ENCODE results near the gene SLCO6A1.
"Not testable (repeated sequence)": the region's sequence is repeated elsewhere in the genome, so short reads cannot be mapped to it uniquely, and the experiment has no call there.

SLCO6A1 gene, protein sequence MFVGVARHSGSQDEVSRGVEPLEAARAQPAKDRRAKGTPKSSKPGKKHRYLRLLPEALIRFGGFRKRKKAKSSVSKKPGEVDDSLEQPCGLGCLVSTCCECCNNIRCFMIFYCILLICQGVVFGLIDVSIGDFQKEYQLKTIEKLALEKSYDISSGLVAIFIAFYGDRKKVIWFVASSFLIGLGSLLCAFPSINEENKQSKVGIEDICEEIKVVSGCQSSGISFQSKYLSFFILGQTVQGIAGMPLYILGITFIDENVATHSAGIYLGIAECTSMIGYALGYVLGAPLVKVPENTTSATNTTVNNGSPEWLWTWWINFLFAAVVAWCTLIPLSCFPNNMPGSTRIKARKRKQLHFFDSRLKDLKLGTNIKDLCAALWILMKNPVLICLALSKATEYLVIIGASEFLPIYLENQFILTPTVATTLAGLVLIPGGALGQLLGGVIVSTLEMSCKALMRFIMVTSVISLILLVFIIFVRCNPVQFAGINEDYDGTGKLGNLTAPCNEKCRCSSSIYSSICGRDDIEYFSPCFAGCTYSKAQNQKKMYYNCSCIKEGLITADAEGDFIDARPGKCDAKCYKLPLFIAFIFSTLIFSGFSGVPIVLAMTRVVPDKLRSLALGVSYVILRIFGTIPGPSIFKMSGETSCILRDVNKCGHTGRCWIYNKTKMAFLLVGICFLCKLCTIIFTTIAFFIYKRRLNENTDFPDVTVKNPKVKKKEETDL

DNA sequence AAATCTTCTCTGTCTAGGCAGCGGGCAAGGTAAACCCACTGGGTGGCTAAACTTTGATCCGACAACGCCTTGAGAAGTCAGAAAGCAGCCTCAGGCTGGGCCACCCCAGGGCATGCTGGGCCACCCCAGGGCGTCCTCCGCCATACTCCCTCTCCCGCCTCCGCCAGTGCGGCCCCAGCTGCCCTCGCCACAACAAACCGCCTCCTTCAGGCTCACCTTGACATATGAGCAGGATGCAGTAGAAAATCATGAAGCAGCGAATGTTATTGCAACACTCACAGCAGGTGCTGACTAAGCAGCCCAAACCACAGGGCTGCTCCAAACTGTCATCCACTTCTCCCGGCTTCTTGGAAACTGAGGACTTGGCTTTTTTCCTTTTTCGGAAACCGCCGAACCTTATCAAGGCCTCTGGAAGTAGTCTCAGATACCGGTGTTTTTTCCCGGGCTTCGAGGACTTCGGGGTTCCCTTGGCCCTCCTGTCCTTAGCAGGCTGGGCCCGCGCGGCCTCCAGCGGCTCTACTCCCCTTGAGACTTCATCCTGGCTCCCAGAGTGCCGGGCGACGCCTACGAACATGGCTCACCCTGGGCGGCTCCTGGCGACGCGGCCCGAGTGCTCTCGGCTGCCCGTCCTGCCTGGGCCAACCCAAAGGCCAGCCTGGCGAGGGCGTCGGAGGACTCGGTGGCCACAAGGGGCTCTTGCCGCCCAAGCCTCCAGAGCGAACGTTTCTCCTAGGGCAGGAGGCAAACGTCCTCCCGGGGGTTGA is at the start of gene SLCO6A1:
SLCO6A1 (minus strand) TSS at position 731 of the 764 bp plus-strand sequence; CDS start at position 574, 157 bp downstream.
- no peak for DNase-seq (ENCODE audit: low spot score)

DNA sequence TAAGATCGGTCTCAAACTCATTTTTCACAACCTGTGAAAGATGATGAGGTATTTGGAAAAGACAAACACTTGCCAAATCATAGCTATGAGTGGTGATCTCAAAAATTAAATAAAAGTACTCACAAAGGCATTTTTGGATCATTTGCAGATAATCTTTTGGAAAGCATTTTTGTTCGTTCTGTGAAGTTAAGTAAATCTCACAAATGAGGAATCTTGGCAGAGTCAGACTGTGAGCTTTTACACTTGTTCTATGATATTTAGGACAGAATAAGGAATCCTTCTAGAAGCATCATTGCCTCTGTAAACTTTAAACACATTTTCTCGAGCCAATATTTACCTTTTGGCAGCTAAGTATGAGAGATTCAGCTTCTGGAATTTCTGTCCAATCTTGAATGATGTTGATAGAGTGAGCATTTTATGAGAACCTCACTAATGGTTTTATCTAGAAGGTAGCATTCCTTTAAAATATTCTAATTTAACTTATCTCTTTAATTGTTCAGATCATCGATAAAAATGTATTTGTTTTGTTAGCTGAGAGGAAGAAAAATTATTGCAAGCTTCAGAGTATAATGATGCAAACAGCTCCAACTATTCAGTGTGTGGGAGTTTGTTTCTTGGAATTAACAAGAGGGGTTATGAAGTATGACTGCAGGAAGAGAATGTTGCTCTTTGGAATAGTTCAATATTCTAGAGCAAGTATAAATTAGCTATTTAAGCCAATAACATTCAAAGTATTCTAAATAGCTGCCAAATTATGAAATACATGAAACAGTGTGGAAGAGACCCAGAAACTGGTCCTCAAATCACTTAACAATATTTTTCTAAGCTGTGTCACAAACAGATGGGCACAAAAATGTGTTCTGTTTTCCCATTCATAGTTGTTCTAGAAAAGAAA is 48.6 kb upstream of the SLCO6A1 start:
- no peak for DNase-seq (ENCODE audit: low spot score)

DNA sequence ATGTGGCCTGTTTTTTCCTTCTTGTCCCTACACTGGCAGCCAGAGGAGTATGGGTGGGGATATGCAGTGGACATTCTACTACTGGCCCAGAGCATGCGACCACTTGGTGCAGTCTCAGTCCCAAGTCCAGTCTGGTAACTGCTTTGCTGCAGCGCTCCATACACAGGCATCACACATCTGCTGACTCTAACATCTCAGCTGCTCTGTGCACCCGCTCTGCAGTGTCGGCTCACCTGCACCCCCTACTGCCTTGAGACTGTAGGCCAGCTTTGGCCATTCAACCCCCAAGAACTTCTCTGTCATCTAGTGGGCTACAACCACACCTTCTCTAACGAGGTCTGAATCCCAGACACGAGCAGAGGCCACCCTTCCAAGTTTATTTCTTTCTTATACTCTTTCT is 46.4 kb upstream of the SLCO6A1 start:
- peak; percentile 56 for DNase-seq (ENCODE audit: low spot score)

DNA sequence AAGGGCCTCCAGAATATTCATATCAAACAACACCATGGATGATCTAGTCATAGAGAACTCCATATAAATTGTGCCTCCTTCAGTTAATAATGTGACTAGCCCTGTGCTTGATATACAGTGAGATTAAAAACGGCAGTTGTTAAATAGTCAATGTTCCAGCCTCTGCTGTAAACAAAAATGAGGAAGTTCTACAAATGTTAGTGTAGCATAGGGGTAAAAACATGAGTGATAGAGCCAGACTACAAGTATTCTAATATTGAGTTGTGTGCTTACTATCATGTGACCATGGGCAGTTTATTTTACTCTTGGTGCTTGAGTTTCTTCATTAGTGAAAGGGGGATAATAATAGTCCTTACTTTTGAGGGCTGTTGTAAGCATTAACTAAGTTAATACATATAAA is 43.3 kb upstream of the SLCO6A1 start:
- DNase-seq (ENCODE audit: low spot score), result no peak

DNA sequence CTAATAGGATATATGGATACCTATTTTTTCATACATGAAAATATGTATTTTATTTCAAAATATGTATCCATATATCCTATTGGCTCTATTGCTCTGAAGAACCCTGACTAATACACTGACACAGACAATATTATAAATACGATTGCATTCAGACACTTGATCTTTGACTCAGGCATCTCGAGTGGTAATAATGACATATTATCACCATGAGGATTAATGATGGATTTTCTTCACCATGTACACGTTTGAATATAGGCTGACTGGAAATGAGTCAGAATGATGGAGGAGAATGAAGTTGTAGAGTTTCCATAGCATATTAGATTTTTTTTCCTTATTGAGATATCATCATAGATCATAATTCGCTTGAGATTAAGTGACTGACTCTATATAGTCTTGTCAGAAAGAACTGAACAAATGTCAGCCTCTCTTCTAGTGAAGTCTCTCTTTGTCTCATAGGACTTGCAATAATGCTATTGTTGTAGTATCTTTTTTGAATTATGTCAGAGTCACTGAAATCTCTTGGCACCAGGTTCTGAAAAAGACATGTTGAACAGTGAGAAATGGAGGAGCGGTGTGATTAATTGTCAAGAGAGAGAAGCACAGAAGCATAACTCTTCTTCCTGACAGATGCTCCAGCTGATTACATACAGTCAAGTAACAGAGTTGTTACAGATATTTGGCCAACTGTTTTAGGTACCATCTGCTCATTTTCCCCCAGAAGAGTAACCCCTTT is 41.4 kb upstream of the SLCO6A1 start:
- no peak for DNase-seq (ENCODE audit: low spot score)

DNA sequence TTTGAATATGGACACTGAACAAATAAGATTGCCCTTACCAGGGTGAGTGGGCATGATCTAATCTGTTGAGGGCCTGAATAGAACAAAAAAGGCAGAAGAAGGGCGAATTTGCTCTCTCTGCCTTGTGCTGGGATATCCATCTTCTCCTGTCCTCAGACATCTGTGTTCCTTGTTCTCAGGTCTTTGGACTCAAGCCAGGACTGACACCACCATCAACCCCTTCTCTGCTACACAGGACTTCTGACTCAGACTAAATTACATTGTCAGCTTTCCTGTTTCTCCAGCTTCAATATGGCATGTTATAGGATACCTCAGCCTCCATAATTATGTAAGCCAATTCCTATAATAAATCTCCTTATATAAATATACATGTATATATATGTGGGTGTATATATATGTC is 40.8 kb upstream of the SLCO6A1 start:
- no peak for DNase-seq (ENCODE audit: low spot score)

DNA sequence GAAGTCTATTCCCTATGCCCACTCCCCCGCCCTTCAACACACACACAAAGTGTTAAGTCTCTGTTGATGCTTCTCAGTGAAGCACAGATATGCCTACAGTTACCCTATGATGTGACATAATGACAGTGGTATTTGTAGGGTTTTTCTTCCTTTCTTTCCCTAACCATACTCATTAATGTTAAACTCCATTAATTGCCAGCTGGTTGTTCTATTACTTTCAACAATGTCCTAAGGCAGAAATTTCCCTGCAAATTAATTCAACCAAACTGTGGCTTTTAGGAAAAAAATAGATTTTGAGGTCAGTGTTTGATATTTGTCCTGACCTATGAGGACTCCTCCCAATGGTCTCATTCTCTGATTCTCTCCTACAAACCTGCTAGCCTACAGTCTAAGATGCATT is 38.2 kb upstream of the SLCO6A1 start:
- DNase-seq (ENCODE audit: low spot score), result no peak

DNA sequence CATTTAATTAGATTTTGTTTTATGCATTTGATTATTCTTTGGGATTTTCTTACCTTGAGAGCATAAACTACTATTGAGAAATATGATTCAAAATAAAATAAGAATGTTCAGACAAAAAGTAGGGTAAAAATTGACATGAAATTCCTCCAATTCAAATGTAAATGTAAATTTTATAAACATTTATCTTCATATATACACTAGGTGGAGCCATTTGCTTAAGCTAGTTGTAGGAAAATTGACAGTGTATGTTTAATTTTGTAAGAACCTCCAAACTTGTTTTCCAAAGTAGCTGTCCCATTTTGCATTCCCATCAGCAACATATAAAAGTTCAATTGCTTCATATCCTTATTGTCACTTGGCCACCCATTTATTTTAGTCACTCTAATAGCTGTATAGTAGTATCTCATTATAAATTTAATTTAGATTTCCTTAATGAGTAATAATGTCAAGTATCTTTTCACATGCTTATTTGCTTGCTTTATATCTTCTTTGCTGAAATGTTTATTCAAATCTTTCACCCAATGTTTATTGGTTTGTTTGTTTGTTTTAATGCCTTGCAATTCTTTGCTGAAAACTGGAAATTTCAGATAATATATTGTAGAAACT is 37.6 kb upstream of the SLCO6A1 start:
- DNase-seq (ENCODE audit: low spot score), result no peak

DNA sequence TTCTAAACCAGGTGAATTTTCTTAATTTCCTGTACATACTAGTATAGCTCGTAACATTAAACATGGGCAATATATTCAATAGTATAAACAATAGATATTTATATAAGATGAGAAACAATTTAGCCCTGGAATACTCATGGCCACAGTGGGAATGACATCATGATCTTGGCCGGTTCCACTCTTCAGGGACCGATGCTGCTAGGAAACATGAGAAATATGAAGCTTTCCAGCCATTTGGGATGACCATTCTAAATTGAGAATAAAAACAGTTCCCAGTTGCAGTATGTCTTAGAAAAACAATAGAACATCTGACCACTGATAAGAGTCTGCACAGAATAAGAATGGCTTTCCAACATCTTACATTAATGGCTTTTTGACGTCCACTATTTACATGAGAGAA is 33.3 kb upstream of the SLCO6A1 start:
- no peak for DNase-seq (ENCODE audit: low spot score)

DNA sequence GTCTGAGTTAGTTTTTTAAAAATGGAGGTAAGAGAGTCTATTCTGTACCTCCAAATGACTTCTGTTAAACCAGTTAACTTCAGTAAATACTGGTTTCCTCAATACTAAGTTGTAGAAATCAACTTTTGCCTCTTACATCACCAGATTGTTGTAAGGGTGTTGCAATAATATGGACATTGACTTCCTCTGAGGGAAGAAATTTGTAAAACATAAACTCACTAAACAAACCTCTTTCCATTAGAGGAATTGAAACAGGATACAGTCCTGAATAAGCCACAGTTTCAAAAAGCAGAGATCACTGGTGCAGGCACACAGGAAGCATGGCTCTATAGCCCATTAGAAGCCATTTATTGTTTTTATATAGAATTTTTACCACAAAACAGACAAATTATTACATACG is 32.7 kb upstream of the SLCO6A1 start:
- DNase-seq (ENCODE audit: low spot score), result no peak

DNA sequence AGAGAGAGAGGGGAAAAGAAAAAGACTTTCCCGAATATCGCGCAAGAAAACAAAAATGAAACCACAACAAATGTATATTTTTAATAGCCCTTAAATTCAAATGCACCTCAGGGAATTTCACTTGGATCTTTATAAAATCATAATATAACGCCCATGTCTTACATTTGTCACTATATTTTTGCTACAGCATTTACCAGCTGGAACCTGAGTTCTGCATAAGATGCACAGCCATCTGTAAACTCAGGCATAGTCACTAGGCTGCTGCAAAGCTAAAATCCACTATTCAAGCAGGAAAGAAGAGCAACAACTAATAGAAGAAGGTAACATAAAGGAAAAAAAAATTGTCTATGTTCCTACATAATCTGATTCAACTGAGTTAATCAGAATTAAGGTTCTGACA is 30.6 kb upstream of the SLCO6A1 start:
- DNase-seq (ENCODE audit: low spot score), result no peak

DNA sequence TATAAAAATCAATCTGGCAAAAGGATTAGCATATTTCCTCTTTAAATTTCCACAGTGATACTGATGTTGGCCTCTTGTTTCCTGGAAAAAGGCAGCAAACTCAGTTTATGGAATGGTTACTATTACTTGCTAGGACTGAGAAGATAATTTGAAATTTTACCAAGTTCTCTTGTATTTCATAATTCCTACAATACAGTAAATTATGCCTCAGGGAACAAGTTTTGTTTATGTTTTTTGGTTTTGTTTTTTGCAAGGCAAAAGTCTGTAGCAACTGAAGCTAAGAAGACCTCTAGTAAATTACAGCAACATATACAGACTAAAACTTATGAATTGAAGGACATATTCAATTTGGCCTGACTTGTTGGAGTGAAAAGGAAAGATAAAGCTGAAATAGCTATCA is 30.2 kb upstream of the SLCO6A1 start:
- DNase-seq (ENCODE audit: low spot score), result no peak

DNA sequence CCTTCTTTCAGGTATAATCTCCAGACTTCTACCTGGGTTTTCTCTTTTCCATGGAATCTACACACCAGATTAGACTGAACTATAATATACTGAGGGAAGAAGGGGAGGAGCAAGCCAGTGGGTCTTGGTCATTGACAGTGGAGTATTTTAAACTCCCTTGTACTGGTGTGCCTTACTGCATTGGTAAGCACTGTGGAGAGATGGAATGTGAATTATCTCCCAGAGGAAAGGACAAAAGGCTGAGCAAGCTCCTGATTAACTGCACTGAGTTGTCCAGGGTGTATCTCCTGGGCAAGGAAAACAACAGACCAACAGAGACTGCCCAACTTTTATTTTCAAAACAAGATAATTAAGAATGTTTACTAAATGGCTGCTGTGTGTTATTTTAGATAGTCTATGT is 29.8 kb upstream of the SLCO6A1 start:
- DNase-seq (ENCODE audit: low spot score), result no peak

DNA sequence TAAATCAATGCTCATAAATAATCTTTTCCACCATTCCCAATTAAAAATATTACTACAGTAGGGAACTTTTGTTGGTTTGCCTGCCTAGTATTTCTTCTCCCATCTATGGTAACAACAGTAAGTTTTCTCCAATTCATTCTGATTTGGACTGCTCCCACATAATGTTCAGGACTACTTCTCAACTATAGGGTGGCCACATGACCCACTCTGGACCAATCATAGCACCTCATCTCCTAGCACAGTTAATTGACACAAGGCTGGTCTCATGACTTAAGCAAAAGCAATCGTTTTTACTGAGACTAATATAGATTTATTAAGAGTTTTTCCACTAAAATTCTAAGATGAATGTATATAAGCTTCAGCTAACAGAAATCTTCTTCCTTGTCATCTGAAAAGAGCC is 28.7 kb upstream of the SLCO6A1 start:
- DNase-seq (ENCODE audit: low spot score), result no peak

DNA sequence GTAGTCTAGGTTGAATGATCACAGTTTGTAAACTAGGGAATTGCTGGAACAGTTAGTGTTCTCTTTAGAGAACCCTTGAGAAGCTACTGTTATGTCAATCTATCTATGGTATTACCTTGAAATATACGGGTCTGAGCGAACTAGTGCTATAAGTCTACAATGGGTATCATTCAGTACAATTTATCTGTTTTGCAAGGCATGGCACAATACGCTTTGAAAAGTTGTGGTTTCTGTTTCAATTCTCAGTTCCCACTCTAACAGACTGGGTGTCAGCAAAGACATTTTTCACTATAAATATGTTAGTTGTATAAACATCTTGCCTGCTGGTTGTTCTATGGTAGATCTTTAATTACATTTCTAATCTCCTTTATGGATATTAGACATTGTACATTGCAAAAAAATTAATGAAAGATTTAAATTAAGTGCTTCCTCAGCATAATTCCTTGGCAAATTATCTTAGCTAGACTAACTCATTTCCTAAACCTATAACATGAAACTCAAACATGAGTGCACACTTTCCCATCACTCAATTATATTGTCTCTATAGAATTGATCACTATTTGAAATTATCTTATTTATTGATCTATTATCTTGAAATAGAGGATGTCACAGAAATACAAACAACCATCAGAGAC is 24.9 kb upstream of the SLCO6A1 start:
- DNase-seq (ENCODE audit: low spot score), result no peak

DNA sequence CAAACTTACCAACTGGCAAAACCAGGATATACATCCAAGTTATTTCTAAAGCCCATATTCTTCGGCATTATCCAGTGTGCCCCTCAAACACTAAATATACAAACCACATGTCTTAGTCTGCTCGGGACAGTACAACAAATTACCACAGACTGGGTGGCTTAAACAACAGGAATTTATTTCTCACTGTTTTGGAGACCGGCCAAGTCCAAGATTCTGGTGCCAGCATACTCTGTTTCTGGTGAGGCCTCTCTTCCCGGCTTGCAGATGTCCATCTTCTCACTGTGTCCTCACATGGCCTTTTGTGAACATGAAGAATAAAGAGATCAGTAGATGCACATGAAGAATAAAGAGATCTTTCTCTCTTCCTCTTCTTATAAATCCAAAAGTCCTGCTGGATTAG is 12.9 kb upstream of the SLCO6A1 start:
- DNase-seq (ENCODE audit: low spot score), result no peak

DNA sequence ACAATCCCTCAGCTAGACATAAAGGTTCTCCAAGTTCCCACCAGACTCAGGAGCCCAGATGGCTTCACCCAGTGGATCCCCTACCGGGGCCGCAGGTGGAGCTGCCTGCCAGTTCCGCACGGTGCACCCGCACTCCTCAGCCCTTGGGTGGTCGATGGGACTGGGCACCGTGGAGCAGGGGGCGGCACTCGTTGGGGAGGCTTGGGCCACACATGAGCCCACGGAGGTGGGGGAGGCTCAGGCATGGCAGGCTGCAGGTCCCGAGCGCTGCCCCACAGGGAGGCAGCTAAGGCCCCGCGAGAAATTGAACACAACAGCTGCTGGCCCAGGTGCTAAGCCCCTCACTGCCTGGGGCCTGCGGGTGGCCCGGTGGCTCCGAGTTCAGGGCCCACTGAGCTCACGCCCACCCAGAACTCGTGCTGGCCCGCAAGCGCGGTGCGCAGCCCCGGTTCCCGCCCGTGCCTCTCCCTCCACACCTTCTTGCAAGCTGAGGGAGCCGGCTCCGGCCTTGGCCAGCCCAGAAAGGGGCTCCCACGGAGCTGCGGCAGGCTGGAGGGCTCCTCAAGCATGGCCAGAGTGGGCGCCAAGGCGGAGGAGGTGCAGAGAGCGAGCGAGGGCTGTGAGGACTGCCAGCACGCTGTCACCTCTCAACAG is 7.4 kb downstream of the SLCO6A1 start:
- DNase-seq (ENCODE audit: low spot score), result not testable (repeated sequence)

DNA sequence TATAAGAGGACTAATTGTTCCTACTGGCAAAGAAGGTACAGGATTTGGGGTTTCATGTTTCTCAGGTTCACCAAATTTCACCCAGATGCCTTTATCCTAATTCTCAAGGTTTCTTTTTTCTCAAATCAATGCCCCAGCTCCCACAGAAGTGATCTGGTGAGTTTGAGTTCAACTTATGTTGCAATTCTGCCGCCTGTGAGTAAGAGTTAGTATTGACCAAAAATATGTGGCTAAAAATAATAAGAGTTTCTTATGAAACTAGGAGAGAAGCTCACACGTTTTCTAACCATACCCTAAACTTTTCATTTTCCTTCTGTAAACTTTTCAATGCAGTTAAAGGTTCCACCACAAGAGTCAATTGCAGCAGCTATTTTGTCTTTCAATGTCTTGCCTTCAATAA is 15.1 kb downstream of the SLCO6A1 start:
- DNase-seq (ENCODE audit: low spot score), result no peak

DNA sequence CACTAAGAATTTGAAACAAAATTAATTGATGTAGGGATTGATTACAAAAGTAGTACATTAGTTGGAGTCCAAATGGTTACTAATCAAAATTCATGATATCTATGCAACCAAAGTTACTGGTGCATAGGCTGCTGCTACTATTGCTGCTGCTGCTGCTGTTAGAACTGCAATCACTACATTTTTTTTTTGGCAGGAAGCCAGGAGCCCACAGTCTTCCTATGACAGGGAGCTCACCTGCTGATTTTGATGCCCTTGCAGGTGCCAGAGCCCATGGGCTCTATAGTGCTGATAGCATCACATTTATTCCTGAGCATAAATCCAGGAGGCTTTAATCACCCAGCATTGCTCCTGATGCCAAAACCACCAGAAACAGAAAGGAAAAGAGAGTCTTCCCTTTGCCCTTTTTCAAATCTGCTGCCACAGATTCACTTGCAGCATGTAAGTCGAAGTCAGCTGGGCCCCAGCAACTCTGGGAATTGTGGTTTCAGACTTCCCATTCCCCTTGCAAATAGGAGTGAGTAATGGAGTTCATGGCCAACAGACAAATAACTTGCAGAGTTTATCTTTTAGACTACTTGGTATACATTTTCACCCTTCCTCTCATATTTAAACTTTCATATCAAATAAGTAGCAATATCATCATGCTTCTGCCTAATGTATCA is 17.6 kb downstream of the SLCO6A1 start:
- DNase-seq (ENCODE audit: low spot score), result no peak
